Measurements from ENCODE around the gene GPC5.
"Not testable (repeated sequence)": the region's sequence is repeated elsewhere in the genome, so short reads cannot be mapped to it uniquely, and the experiment has no call there.

Gene GPC5

DNA sequence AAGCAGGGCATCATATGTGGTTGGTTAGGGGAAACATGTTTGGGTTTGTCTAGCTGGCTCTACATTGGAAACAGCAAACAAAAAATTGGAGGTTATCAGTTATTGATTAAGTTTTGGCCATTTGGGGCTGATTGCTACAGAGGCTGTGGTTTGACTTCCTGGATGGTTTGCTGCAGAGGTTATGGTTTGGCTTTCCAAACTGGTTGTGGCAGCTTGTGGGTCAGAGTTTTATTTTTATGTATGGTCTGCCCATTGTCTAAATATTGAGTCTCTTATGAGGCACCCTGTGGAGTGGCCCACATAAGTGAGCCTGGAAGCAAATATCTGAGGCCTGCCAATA lies 261.6 kb downstream of the GPC5 start:
- no peak for DNase-seq

DNA sequence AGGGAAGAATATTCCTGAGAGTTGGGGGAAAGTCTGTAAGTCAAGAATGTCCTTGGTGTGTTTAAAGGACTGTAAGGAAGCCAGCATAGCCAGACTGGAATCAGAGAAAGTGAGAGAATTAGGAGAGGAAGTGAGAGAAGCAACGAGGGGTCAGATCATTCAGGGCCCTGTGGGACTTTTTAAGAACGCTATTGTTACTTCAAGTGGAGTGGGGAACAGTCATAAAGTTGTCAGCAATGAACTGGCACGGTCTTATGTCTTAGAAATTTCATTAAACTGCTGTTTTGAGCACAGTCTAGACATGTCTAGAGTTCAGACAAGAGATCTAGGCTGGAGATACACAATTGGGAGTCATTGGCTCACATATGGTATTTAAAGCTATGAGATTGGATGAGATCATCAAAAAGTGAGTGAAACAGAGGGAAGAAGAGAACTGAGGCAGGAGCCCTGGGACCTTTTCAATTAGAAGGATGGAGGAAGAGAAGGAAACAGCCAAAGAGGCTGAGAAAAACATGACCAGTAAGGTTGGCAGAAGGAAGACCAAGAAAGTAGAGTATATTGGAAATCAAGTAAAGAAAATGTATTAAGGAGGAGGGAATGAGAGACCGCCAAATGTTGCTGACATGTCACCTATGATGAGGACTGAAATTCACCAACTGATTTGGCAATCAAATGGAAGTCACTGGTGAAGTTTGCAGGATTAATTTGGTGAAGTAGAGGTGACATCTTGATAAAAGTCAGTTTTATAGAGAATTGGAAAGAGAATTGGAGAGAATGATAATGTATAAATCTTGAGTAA lies 263.5 kb downstream of the GPC5 start:
- DNase-seq, result no peak

GRCh38 chr13:91664039-91664438 lies 265.6 kb downstream of the GPC5 start:
- DNase-seq, result no peak

DNA sequence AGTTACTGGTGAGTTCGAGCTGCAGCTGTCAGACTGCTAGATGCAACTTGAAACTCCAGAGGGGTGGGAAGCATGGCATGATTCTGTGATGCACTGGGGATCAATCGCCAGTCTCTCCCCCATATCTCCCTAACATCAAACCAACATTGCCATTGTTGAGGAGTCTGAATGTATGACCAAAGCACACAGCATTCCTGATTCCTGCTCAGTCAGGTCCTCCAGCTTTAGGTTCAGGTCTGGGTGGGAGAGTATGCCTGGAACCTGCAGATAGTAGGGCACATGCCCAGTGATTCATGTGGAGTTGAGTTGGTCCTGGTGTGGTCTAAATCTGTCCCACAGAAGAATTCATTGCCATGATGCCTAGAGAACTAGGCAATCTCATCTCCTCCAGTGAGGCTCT lies 269.1 kb downstream of the GPC5 start:
- DNase-seq, result no peak

GRCh38 chr13:91668866-91669495 lies 270.6 kb downstream of the GPC5 start:
- no peak for DNase-seq

DNA sequence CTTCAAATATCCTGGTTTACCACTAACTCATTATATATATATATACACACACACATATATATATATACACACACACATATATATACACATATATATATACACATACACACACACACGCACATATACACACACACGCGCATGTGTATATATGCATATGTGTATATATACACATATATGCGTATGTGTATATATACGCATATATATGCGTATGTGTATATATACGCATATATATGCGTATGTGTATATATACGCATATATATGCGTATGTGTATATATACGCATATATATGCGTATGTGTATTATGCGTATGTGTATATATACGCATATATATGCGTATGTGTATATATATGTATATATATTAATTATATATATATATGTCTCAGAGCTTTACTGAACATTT lies 275.9 kb downstream of the GPC5 start:
- not testable (repeated sequence) for DNase-seq

GRCh38 chr13:91684746-91685145 lies 286.3 kb downstream of the GPC5 start:
- no peak for DNase-seq

DNA sequence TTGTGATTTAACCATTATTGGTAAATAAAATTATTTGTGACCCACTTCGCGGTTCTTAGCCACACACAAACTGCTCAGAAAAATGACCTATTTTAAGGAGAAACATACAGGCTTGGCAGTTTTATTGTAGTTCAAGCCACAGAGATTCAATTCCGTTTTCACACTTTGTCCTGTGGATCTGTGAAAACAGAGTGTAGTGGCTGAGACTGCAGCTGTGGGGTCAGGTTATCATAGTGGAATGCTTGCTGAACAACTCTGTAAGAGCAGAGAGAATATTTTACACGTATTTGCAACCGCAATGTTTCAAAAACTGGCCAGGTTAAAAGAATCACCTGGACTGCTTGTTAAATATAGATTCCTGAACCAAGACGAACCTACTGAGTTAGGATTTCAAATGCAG lies 292.5 kb downstream of the GPC5 start:
- no peak for DNase-seq

DNA sequence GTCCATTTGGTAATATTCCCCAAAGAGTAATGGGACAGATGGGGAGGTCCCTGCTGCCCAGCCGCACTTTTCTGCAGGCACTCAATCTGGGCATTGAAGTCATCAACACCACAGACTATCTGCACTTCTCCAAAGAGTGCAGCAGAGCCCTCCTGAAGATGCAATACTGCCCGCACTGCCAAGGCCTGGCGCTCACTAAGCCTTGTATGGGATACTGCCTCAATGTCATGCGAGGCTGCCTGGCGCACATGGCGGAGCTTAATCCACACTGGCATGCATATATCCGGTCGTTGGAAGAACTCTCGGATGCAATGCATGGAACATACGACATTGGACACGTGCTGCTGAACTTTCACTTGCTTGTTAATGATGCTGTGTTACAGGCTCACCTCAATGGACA lies 295.0 kb downstream of the GPC5 start:
- DNase-seq, result no peak

GRCh38 chr13:91698308-91698707 lies 299.9 kb downstream of the GPC5 start:
- no peak for DNase-seq

DNA sequence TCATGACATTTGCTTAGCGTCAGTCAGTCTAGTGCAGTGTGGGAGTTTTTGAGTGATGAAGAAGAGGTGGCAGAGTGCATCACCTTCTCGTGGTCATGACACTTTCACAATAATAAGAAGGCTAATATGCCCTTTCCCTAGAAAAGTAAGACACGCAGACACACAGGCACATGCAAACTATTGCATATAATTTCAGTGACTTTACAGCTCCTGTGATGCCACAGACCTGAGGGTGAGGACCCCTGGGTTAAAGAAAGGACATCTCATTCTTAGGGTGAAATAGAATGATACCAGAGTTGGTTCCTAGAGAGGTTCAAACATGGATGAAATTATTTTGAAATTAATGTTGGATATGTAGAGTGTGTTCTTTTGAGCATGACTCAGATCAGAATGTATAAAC lies 300.3 kb downstream of the GPC5 start:
- no peak for DNase-seq

- no peak for DNase-seq
These were observed 301.4 kb downstream of the GPC5 start for GRCh38 chr13:91699863-91700262.

DNA sequence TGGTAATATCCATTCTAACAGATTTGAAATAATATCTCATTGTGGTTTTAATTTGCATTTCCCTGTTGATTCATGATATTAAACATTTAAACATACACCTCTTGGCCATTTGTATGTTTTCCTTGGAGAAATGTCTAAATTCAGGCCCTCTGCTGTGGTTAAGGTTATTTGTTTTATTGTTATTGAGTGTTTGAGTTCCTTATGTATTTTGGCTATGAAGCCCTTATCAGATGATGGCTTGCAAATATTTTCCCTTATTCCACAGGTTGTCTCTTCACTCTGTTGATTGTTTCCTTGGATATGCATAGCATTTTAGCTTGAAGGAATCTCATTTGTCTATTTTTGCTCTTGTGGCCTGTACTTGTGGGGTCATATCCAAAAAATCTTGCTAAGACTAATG lies 303.6 kb downstream of the GPC5 start:
- DNase-seq, result no peak

GRCh38 chr13:91702411-91702810 lies 304.0 kb downstream of the GPC5 start:
- DNase-seq, result no peak

- DNase-seq, result no peak
These were observed 306.0 kb downstream of the GPC5 start for GRCh38 chr13:91704398-91704797.

DNA sequence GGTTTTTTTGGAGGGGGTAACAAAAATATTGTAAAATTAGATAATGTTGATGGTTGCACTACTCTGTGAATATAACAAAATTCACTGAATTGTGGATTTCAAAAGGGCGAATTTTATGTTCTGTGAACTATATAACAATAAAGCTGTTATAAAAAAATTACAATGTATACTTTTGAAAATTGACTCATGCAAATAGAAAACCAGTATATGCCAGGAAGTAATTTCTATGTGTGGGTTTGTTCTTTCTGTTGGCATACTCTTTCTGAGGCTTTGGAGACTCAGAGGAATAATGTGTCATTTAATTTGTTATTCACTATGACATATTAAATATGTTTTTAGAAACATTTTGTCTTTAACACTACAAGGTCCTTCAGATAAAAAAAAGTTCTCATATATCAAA lies 310.1 kb downstream of the GPC5 start:
- no peak for DNase-seq

- DNase-seq, result no peak
These were observed 310.8 kb downstream of the GPC5 start for GRCh38 chr13:91709180-91709579.

DNA sequence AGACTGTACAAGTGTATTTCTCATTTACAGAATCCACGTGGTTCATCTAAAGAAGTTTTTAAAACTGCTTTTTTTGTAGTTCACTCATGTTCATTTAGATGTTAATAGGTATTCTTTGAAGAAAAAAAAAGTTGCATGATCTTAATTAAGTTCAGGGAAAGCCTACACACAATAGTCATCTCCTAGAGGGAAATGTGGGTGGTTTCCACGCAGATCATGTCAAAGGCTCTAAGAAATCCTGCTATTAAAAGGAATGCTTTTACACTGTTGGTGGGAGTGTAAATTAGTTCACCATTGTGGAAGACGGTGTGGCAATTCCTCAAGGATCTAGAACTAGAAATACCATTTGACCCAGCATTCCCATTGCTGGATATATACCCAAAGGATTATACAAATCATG lies 312.3 kb downstream of the GPC5 start:
- DNase-seq, result no peak

GRCh38 chr13:91714855-91715254 lies 316.4 kb downstream of the GPC5 start:
- no peak for DNase-seq

DNA sequence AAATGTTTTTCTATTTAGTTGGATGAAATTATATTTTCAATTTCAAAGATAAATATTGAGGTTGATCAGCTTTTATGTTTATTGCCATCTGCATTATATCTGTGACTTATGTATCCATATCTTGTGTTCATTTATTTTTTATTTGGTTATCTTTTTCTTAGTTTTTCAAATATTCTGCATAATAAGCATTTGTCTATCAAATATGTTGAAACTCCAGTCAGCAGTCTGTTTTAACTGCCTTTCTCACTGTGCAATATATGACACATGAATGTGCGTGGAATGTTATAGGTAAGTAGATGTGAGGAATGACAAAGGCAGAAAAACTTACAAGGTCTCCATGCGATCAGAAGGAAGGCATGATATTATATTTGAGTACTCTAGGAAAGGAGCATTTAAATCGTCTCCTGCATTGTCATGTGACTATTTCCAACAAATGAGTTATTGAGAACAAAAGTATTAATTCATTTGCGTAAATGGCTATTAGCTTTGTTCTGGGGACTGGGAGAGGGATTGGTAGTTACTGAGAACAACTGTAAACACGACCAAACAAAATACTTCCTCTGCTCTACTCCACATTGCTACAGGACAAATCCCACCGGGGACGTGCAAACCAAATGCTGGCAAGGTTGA lies 318.1 kb downstream of the GPC5 start:
- DNase-seq, result no peak

- DNase-seq, result no peak
These were observed 320.6 kb downstream of the GPC5 start for GRCh38 chr13:91719033-91719432.

DNA sequence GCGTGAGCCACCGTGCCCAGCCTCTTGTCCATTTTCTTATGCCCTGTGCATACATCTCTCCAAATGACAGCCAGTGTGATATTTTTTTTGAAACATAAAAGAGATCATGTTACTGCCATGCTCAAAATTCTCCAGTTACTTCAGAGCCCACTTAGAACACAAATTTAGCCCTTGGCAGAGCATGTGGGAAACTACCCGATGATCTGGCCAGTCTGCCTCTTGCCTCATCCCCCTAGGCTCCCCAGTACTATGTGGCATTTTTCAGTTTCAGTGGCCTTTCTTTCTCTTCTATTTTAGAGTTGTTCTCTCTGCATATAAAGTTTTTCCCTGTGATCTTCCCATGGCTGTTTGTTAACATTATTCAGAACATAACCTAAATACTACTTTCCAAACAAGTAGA lies 323.0 kb downstream of the GPC5 start:
- no peak for DNase-seq

DNA sequence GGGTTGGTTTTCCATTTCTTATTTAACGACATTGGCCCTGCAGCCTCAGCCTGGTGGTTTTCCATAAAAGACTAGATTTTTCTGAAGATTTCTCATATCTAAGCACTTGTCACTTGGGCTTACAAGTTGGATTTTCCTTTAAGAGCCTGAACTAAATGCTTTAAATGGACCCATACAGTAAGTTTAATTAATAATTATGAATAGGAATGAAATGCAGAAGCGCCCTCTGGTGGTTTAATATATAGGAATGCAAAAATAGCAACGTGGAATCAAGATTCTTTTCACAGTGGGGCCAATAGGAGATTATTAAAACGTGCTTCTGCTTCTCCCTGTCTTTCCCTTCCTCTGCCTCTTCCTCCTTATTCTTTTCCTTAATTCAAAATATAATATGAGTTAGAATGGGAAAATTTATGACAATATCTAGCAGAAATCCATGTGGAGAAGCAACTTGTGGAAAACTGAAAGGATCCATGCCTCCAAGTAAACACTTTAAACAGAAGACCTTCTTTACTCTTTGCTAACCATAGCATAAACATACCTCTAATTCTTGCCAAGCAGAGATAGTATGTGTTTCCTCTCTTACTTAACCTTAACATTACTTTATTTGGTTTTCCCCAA lies 324.0 kb downstream of the GPC5 start:
- no peak for DNase-seq

DNA sequence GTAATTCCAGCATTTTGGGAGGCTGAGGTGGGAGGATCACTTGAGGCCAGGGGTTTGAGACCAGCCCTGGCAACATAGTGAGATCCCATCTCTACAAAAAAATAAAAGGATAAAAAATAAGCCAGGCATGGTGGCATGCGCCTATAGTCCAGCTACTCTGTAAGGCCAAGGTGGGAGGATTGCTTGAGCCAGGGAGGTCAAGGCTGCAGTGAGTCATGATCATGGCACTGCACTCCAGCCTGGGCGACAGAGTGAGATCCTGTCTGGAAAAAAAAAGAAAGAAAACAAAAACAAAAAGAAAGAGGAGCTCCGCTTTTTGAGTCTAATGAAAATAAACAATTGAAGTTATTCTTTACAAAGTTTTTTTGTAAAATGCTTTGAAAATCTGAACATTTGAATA lies 326.2 kb downstream of the GPC5 start:
- DNase-seq, result no peak

Data from cerebellar nuclear complex (tissue), 1 donor.